Neuron (in vitro differentiated cells): ENCODE measurements around the gene COX5A.

Experiments
- H2AFZ ChIP-seq: one replicate; pipeline ENCODE4 v1.6.1; 2013; ENCODE audit warnings: low read depth, mild to moderate bottlenecking, inconsistent platforms, low read length, moderate library complexity
- H3K27me3 ChIP-seq: one replicate; pipeline ENCODE4 v1.6.1; 2013; ENCODE audit warnings: low read length; ENCODE audit not compliant: insufficient read depth
- H3K36me3 ChIP-seq: one replicate; pipeline ENCODE4 v1.6.1; 2013; ENCODE audit warnings: low read length; ENCODE audit not compliant: insufficient read depth
- H3K4me1 ChIP-seq: one replicate; pipeline ENCODE4 v1.6.1; 2013; ENCODE audit warnings: low read length; ENCODE audit not compliant: insufficient read depth
- H3K4me3 ChIP-seq: 2 replicates; pipeline ENCODE4 v1.5.1; 2013; ENCODE audit warnings: mild to moderate bottlenecking, low read length, moderate library complexity
- H3K9me3 ChIP-seq: one replicate; pipeline ENCODE4 v1.6.1; 2013; ENCODE audit warnings: low read length

Gene COX5A

GRCh38 chr15:74937590-74938371, at the start of gene COX5A:
Gene COX5A, minus strand, starts transcription at chr15:74938073. Its CDS starts 59 bp downstream, at chr15:74938014.
- no peaks in the 10 kb centered on the region for H3K9me3 ChIP-seq
- H3K36me3 ChIP-seq, result peaks cover 2% of the 10 kb centered on the region
- no peaks in the 10 kb centered on the region for H3K27me3 ChIP-seq
- H3K4me3 ChIP-seq, result peak within 1 kb of the TSS; percentile 72
- peak within 1 kb of the TSS; percentile 36 for H2AFZ ChIP-seq
- H3K4me1 ChIP-seq, result peaks cover 8% of the 10 kb centered on the region

- no peak overlapping the region for H3K4me3 ChIP-seq
- H3K27me3 ChIP-seq, result no peaks in the 10 kb centered on the region
- H3K36me3 ChIP-seq, result no peaks in the 10 kb centered on the region
- no peak overlapping the region for H2AFZ ChIP-seq
- no peaks in the 10 kb centered on the region for H3K4me1 ChIP-seq
- H3K9me3 ChIP-seq, result no peaks in the 10 kb centered on the region
These were observed 45.9 kb upstream of the COX5A start for GRCh38 chr15:74983725-74984231.

DNA sequence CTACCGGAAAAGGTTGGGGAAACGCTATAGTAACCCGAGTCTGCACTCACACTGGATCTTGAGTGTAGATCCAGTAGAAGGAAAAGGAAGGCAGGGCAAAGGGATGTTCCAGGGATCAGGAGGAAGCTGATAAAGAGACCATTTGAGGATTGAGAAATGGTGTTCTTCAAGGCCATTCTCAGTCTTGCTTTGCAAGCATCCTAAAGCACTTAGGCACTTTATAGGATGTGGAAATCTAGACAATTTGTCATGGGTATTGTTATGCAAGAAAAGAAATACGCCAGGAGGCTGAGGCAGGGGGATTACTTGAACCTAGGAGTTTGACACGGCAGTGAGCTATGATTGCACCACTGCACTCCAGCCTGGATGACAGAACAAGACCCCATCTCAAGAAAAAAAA, 44.3 kb upstream of the COX5A start:
- Histone ChIP-seq H3K9me3 (no peaks in the 10 kb centered on the region), H3K36me3 (no peaks in the 10 kb centered on the region), H3K4me1 (no peaks in the 10 kb centered on the region), H3K4me3 (no peak overlapping the region), H2AFZ (no peak overlapping the region), H3K27me3 (no peaks in the 10 kb centered on the region)

GRCh38 chr15:74978503-74978902, 40.6 kb upstream of the COX5A start:
- no peaks in the 10 kb centered on the region for H3K27me3 ChIP-seq
- H2AFZ ChIP-seq, result no peak overlapping the region
- no peaks in the 10 kb centered on the region for H3K36me3 ChIP-seq
- H3K4me3 ChIP-seq, result no peak overlapping the region
- no peaks in the 10 kb centered on the region for H3K4me1 ChIP-seq
- no peaks in the 10 kb centered on the region for H3K9me3 ChIP-seq

DNA sequence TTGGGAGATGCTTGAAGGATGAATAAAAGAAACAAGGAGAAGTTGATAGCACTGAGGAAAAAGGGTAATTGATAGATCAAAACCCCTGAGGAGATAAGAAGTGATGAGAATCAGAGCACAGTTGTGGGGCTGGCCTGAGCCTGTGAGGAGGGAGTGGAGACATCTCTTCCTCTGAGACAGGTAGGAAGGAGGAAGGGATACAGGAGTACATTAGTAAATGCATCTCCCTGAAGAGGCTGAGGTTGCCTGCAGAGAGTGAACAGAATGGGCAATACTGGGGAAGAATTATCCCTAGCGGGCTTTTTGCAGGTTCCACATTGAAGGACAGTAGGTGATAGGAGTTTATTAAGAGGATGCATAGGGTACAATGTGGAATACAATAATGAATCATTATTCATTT, 40.2 kb upstream of the COX5A start:
- no peaks in the 10 kb centered on the region for H3K4me1 ChIP-seq
- H2AFZ ChIP-seq, result no peak overlapping the region
- no peak overlapping the region for H3K4me3 ChIP-seq
- no peaks in the 10 kb centered on the region for H3K36me3 ChIP-seq
- no peaks in the 10 kb centered on the region for H3K27me3 ChIP-seq
- H3K9me3 ChIP-seq, result no peaks in the 10 kb centered on the region

GRCh38 chr15:74977599-74977998, 39.7 kb upstream of the COX5A start:
- Histone ChIP-seq H2AFZ (no peak overlapping the region), H3K4me3 (no peak overlapping the region), H3K9me3 (no peaks in the 10 kb centered on the region), H3K36me3 (no peaks in the 10 kb centered on the region), H3K27me3 (no peaks in the 10 kb centered on the region), H3K4me1 (no peaks in the 10 kb centered on the region)

DNA sequence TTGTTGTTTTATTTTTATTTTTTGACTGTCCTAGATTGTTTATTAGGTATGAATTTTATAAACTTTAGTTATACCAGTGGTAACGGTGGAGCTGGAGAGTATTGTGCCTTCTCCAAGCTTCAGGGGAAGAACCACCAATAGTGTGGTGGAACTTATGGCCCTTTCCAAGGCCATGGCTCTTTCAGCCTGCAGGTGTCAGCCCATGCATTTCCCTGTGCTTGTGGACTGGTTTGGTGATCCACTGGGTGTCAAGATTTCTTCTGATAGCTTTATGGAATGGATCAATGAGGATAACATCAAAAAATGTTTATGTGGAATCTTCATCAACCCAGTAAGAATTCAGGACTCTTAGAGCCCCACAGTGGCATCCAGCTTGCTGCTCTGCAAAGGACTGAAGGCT, 38.3 kb upstream of the COX5A start:
- no peaks in the 10 kb centered on the region for H3K9me3 ChIP-seq
- no peaks in the 10 kb centered on the region for H3K27me3 ChIP-seq
- no peak overlapping the region for H2AFZ ChIP-seq
- no peaks in the 10 kb centered on the region for H3K36me3 ChIP-seq
- H3K4me1 ChIP-seq, result no peaks in the 10 kb centered on the region
- H3K4me3 ChIP-seq, result no peak overlapping the region

DNA sequence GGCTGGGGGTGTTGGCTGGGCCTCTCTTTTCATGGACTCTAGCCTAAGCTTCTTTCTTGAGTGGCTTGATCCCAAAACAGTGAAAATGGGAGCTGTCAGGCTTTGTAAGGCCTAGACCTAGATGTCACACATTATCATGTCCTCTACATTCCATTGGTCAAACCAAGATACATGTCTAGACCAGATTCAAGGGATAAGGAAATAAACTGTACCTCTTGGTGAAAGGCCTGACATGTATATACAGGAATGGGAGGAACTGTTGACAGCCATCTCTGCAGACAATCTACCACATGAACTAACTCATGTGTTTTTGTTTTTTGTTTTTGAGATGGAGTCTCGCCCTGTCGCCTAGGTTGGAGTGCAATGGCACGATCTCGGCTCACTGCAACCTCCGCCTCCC, 29.8 kb upstream of the COX5A start:
- H3K4me1 ChIP-seq, result no peaks in the 10 kb centered on the region
- H3K36me3 ChIP-seq, result no peaks in the 10 kb centered on the region
- H3K9me3 ChIP-seq, result no peaks in the 10 kb centered on the region
- H2AFZ ChIP-seq, result no peak overlapping the region
- peaks cover 9% of the 10 kb centered on the region for H3K27me3 ChIP-seq
- no peak overlapping the region for H3K4me3 ChIP-seq

DNA sequence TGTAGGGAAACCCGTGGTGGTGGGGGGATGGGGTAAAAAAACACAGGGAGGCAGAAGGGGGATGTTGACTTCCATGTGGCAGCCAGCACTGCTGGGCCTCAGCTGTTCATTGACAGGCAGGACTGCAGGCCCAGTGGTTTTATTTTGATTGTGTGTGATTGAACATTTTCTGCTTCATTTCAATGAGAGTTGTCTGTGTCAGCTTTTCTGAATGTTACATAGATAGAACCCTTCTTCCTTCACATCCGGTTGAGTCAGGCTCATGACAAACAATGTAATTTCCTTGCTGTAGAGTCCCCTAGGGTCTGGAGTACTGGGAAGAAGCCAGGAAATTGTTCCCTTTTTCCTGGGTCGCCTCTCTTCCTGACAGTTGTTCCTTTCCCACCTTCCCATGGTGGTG, 26.9 kb upstream of the COX5A start:
- Histone ChIP-seq H3K36me3 (no peaks in the 10 kb centered on the region), H2AFZ (no peak overlapping the region), H3K4me3 (no peak overlapping the region), H3K27me3 (peaks cover 30% of the 10 kb centered on the region), H3K9me3 (no peaks in the 10 kb centered on the region), H3K4me1 (no peaks in the 10 kb centered on the region)

GRCh38 chr15:74963213-74963612, 25.3 kb upstream of the COX5A start:
- Histone ChIP-seq H3K9me3 (no peaks in the 10 kb centered on the region), H3K36me3 (no peaks in the 10 kb centered on the region), H2AFZ (no peak overlapping the region), H3K4me3 (no peak overlapping the region), H3K4me1 (peaks cover 10% of the 10 kb centered on the region), H3K27me3 (peaks cover 45% of the 10 kb centered on the region)

DNA sequence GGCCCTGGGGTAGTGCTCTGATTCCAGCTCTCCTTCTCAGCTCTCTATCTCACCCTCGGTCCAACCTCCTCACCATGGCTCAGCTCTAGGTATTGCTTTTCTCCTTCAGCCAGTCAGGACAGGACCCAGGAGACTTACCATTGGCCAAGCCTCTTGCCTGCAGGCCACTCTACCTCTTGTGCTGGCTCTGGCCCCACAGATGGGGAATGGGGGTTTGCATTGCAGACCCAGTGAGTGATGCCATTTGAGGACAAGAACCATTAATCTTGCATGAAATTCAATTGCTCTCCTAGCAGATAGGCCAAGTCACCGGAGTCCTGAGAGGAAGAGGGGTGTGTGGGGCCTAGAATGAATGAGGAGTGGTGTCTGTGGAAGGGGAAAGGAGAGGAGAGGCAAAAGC, 24.8 kb upstream of the COX5A start:
- peaks cover 14% of the 10 kb centered on the region for H3K4me1 ChIP-seq
- H3K9me3 ChIP-seq, result no peaks in the 10 kb centered on the region
- H3K36me3 ChIP-seq, result no peaks in the 10 kb centered on the region
- H3K4me3 ChIP-seq, result no peak overlapping the region
- H2AFZ ChIP-seq, result no peak overlapping the region
- peaks cover 51% of the 10 kb centered on the region for H3K27me3 ChIP-seq

DNA sequence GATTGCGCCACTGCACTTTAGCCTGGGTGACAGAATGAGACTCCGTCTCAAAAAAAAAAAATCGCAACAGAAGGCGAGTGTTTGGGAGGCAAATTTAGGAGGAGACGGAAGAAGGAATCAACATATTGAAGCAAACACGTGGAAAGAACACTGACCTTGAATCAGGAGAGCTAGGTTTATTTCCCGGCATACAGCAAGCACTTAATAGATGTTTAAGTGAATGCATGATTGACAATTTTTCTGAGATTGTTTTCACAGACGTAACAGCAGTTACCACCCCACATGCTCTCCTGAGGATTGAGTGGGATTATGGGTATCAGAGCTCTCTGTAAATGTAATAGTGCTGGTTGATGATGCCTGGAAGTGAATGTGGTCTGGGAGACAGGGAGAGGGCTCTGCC, 24.3 kb upstream of the COX5A start:
- no peak overlapping the region for H2AFZ ChIP-seq
- H3K4me1 ChIP-seq, result peaks cover 18% of the 10 kb centered on the region
- no peak overlapping the region for H3K4me3 ChIP-seq
- H3K36me3 ChIP-seq, result no peaks in the 10 kb centered on the region
- no peaks in the 10 kb centered on the region for H3K9me3 ChIP-seq
- peaks cover 55% of the 10 kb centered on the region for H3K27me3 ChIP-seq

DNA sequence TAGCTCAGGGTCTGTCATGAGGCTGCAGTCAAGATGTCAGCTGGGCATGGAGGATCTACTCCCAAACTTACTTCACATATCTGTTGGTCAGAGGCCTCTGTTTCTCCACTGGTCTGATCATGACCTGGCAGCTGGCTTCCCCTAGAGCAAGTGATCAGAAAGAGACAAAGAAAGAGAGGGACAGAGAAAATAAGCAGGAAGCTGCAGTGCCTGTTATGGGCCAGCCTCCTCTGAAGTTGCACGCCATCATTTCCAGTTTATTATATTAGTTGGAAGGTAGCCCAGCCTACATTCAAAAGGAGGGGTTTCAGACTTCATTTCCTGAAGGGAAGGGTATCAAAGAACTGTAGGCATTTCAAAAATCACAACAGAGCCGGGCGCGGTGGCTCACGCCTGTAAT, 23.7 kb upstream of the COX5A start:
- peaks cover 20% of the 10 kb centered on the region for H3K4me1 ChIP-seq
- no peaks in the 10 kb centered on the region for H3K36me3 ChIP-seq
- no peaks in the 10 kb centered on the region for H3K9me3 ChIP-seq
- no peak overlapping the region for H3K4me3 ChIP-seq
- peaks cover 57% of the 10 kb centered on the region for H3K27me3 ChIP-seq
- no peak overlapping the region for H2AFZ ChIP-seq
